Midbrain (tissue), 1 donor: Measurements from ENCODE around the gene STIM1.

ENCODE experiments used
- DNase-seq: peaks from one replicate; lab custom pipeline; 2025; lab: John Stamatoyannopoulos, UW

Gene STIM1

GRCh38 chr11:3916962-3917361 lies 61.5 kb downstream of the STIM1 start:
- no peak for DNase-seq

DNA sequence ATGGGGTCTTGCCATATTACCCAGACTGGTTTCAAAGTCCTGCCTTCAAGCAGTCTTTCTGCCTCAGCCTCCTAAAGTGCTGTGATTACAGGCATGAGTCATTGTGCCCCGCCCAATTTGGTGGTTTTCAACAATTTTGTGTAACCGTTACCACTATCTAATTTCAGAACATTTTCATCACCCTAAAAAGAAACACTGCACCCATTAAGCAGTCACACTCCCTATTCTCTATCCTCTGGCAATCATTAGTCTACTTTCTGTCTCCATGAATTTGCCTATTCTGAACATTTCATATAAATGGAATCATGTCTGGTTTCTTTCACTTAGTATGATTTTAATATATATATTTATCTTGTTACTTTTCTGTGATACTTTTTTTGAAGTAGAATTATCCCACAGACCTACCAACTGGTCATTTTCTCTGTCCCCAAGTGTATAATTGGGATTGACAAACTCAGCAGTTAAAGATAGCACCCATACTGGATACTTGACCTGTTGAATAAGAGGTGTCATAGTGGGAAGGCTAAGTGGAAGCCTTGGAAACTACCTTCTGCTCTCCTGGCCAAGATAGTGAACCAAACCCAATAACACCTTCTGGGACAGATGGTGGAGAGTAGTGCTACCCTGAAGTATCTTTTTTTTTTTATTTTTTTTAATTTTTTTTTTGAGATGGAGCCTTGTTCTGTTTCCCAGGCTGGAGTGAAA lies 64.8 kb downstream of the STIM1 start:
- DNase-seq: no peak

- no peak for DNase-seq
These were observed 66.6 kb downstream of the STIM1 start for GRCh38 chr11:3922056-3922455.

DNA sequence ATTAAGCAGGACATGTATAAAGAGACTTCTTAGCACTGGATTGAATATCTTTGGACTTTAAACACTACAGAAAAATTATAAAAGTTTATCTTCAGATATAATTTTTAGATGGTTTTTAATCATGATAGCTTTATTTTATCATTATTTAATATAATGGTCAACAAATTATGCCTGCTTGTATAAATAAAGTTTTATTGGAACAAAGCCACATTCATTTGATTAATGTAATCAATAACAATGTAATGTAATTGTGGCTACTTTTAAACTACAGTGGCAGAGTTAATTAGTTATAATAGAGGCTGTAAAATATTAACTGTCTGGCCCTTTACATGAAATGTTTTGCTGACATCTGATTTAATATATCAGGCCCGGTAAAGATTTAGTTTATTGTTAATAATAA lies 70.0 kb downstream of the STIM1 start:
- DNase-seq: no peak

DNA sequence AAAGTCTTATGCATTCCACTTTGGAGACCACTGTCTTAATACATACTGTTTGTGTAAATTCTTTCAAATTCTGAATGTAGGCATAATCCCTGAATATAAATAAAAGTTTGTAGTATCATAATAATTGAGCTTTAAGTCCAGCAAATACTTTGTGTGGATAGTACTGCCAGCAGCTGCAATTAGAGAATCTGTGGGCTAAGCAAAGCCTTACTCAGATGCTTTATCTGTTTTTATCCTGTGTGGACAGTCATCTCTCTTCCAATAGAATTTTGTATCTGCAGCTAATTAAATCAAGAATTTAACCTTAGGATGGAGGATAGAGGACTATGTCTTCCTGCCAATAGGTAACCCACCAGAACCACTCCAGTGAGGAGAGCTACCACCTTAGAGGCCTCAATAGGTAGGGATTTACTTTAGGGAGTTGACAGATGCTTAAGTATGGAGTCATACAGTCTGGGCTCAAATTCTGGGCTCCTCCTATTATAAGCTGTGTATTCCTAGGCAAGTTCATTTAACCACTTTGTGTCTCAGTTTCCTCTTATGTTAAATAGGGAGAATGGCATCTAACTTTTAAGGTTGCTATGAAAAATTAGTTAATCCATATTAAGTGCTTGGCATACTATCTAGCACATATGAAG lies 71.1 kb downstream of the STIM1 start:
- no peak for DNase-seq

DNA sequence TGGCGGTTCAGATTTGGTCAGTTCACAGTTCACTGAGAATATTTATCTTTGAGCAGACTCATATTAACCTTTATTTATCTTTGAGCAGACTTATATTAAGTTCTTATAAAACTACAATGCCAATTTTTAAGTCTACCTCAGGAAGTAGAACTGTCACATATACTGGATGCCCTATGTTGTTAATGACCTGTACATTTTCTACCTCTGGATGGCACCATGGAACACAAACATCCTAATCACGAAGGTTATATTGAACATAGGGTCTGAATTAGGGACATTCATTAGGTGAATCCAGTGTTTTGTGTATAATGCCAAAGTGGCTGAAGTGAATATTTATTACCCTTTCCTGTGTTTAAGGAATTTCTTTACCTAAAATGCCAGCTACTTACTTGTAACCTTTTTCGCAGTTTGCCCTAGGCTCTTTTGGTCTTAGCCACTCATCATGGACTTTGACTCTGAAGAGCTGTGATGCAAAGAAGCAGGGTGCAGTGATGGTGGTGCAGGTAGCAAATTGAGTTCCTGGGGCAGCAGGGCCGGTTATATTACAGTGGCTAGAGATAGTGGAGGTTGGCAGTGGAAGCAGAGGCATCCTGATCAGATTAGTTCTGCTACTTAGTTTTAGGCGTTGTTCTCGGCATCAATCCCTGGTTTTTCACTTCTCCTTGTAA lies 71.8 kb downstream of the STIM1 start:
- no peak for DNase-seq

DNA sequence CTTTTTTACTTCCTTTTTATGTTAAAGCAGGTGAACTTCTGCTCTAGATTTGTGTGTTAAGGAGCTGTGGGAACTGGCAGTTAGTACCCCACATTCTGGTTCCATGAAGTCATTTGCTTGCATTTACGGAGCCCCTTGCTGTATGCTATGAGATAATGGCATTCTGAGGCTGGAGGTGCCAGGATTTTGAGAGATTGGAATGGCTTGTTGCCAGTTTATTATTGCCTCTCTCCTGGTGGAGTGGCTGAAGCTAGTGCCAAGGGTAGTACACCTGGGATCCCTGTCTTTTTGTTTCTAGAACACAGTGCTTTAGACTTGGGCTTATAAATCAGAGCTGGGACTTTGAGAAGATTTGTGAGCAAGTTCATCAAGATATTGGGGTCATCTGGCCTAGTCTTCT lies 73.8 kb downstream of the STIM1 start:
- no peak for DNase-seq

DNA sequence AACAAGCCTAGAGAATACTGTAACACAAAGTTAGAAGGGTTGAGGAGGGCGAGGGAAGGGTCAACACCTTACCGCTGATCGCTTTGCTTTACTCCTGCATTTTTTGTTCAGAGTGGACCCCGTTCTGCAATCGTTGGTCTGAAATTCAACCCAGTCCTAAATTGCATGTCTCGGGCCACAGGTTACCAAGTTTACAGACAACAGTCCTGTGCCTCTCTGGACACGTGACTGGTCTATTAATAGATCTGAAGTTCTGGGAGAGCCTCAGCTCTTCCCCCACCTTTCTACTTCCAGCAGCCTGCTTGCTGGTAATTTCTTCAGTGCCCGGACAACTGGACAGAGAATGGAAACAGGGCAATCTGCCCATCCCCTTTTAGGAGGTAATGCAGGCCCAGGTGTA lies 74.2 kb downstream of the STIM1 start:
- no peak for DNase-seq

DNA sequence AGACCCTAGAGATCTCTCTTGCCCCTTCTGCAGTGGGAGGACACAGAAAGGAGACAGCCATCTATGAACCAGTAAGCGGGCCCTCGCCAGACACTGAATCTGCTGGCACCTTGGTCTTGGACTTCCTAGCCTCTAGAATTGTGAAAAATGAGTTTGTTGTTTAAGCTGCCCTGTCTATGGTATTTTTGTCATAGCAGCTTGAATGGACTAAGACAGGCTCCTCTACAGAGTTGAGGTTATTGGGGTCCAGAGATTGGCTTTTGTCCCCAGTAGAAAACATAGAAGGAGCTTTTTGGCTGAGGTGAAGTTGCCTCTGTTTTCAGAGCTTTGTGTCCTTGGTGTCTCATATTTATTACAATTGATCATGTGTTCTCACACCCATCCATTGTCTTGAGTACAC lies 77.2 kb downstream of the STIM1 start:
- DNase-seq: no peak

- DNase-seq: no peak
These were observed 77.7 kb downstream of the STIM1 start for GRCh38 chr11:3933165-3933628.

GRCh38 chr11:3934658-3935057 lies 79.2 kb downstream of the STIM1 start:
- no peak for DNase-seq

DNA sequence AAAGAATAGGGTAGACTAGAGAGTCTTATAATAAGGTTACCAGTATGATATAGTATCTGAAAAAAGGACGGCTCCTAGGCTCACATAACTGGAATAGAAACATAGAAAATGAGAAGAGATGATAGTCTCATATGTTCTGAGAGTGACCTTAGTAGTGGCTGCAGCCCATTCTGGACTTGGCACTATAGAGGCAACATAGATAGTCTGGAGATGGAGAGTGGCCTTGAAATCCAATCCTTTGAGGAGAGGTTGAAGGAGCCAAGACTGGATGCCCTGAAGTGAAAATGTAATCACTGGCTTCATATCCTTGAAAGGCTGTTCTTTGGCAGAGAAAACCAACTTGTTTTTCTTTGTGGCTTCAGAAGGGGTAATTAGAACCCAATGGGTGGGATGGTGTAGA lies 81.1 kb downstream of the STIM1 start:
- no peak for DNase-seq

- no peak for DNase-seq
These were observed 83.7 kb downstream of the STIM1 start for GRCh38 chr11:3939211-3939610.

GRCh38 chr11:3939651-3940190 lies 84.3 kb downstream of the STIM1 start:
- no peak for DNase-seq

- no peak for DNase-seq
These were observed 86.9 kb downstream of the STIM1 start for GRCh38 chr11:3942160-3942955.

DNA sequence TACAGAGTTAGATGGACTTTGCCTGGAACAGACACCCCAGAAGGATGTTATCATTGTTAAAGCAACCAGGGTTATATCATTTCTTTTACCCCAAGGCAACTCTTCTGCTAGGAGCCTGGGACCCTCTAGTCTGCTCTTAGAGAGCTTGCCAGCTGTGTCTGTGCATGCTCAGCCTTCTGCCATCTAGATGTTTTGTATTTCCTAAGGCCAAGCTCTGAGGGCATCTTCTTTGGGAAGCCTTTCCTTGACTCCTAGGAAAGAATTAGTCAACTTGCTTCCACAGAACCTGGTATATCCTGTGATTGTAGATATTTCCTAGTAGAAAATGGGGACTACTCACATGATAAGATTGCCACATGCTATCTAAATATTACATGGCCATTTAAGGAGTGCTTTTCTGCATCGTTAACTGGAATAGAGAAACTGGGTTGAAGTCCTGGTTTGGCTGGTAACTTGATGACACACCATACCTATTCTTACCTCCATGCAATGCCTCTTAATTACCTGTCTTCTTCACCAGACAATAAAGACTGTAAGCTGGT lies 87.6 kb downstream of the STIM1 start:
- DNase-seq: no peak

GRCh38 chr11:3944198-3944597 lies 88.7 kb downstream of the STIM1 start:
- no peak for DNase-seq

- DNase-seq: no peak
These were observed 91.1 kb downstream of the STIM1 start for GRCh38 chr11:3946455-3947017.

DNA sequence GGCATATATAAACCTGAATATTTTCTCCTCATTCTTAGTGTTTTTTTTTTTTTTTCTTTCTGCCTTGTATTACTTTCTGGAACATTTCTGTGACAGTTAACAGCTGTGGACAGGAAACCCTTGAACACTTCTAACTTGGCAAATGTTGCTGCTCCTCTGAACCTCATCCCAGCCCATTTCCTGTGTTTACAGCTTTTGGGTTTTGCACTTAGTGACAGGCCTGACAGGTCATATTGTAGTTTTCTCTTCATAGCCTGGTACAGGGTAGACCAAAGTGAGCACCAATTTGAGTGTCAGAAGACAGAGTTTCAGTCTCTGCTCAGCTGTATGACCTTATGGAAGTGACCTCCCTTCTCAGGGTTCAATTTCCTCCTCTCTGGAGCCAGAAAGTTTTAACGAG lies 91.6 kb downstream of the STIM1 start:
- DNase-seq: no peak

GRCh38 chr11:3949125-3949524 lies 93.7 kb downstream of the STIM1 start:
- no peak for DNase-seq

GRCh38 chr11:3950996-3951660 lies 95.7 kb downstream of the STIM1 start:
- DNase-seq: no peak
